SK-N-MC (cell line): ENCODE data around the gene RRP12.

Source experiments
- EZH2 ChIP-seq: fragments of 200-600 bp; sonication (generic); IDR thresholded peaks from one replicate; pipeline ENCODE4 v1.6.1; 2017; ENCODE audit warnings: antibody characterized with exemption
- FOXP2 ChIP-seq: optimal IDR thresholded peaks from 2 replicates; pipeline ENCODE3; 2011; ENCODE audit warnings: mild to moderate bottlenecking, moderate library complexity; ENCODE audit not compliant: insufficient read depth; ENCODE audit errors: extremely low read length, control extremely low read depth
- POLR2AphosphoS5 ChIP-seq: IDR thresholded peaks from 2 replicates; pipeline ENCODE4 v1.6.1; 2012; ENCODE audit warnings: mild to moderate bottlenecking, low read depth, low read length, borderline replicate concordance

DNA sequence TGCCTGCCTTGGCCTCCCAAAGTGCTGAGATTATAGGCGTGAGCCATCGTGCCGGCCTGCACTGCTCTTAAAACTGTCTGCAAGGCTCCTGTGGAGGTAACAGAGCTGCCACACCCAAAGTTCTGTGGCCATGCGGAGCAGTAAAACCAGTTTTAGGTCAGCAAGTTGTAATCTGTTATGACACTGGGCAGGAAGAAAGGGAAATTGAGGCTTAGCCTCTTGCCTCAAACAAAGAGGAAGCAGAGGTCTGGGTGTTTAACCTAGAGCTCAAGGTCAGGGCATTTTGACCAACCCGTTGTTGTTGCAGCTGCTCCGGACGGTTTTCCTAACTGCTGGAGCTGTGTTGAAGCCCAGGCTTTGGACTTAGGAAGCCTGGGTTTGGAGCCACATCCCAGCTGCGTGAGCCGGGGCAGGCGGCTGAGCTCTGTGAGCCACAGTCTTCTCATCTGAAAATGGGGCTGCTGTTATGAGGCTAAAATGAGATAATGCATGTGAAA, 7.4 kb upstream of the RRP12 start:
- TF ChIP-seq POLR2AphosphoS5, result no peak
- no peak for TF ChIP-seq EZH2
- TF ChIP-seq FOXP2, result no peak
